Fibroblast of skin of left biceps (primary cell): Measurements from ENCODE around the gene TMEFF2.

Experiments
- DNase-seq, 2 experiments: peaks; one replicate each; pipeline ENCODE4 v3.0.0-alpha.2; 2013; ENCODE audit warnings: low read depth in 2 of 2

Gene TMEFF2

DNA sequence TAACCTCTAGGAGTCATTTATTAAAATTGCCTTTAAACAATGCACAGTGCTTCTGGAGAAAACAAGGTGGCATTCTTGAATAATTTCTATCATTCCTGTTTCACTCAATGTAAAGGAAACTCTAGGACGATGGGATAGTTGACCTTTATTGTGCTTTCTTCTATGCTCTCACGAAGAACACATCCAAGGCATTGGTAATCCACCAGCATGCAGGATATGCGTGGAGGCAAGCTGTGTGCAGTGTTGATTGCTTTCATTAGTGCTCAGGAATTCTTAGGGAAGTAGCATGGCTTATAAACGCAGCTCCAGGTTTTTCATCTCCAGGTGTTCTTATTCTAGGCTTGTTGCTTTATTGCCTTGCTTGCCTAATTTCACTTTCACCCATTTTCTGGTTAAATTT, 289.4 kb downstream of the TMEFF2 start:
- DNase-seq: no peak

DNA sequence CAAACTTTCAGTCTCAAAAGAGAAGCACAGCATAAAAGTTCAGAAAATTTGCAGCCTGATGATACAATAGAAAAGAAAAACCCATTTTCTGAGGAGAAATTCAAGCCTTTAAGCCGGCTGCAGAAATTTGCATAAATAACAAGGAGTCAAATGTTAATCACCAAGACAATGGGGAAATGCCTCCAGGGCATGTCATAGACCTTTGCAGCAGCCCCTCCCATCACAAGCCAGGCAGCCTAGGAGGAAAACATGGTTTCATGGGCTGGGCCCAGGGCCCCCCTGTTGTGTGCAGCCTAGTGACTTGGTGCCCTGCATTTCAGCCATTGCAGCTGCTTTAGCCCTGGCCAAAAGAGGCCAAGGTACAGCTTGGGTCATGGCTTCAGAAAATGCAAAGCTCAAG, 293.7 kb downstream of the TMEFF2 start:
- no peak for DNase-seq

DNA sequence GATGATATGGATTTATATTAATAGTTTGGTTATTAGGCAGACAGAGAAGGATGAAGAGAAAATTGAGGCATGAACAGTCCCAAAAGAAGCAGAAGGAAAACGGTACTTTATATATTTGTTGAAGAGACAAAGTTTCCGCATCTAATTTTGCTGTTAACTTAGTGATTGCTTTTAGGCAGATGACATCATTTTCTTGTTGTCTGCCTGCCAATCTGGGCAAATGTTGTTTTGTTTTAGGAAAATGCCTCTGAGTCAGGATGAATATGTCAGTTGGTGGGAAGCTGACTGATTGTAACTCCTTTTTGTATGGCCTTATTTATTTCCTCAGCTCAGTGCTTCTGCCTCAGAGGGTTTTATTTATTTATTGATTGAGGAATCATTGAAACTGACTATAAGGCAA, 295.3 kb downstream of the TMEFF2 start:
- peak; percentile 36 to 37 for DNase-seq
